Loucy (cell line): Measurements from ENCODE around the gene KRT86.

ENCODE experiments used
- H2AFZ ChIP-seq: fragments of 200-600 bp; sonication (generic); 2 replicates; pipeline ENCODE4 v1.6.0; 2016; ENCODE audit warnings: antibody characterized with exemption, mild to moderate bottlenecking, low read length, moderate library complexity
- H3F3A ChIP-seq: fragments of 200-600 bp; 2 replicates; pipeline ENCODE4 v1.6.0; 2016; ENCODE audit warnings: antibody characterized with exemption, low read depth, mild to moderate bottlenecking
- H3K27me3 ChIP-seq: fragments of 200-600 bp; sonication (generic); 2 replicates; pipeline ENCODE4 v1.6.1; 2014; ENCODE audit warnings: low read length, mild to moderate bottlenecking; ENCODE audit not compliant: insufficient read depth, poor library complexity, severe bottlenecking
- H3K36me3 ChIP-seq: fragments of 200-600 bp; sonication (generic); 2 replicates; pipeline ENCODE4 v1.6.1; 2016; ENCODE audit warnings: low read length; ENCODE audit not compliant: insufficient read depth
- H3K4me1 ChIP-seq: fragments of 200-600 bp; sonication (generic); 2 replicates; pipeline ENCODE4 v1.5.1; 2014; ENCODE audit warnings: low read length, mild to moderate bottlenecking; ENCODE audit not compliant: insufficient read depth, poor library complexity, severe bottlenecking
- H3K4me2 ChIP-seq: fragments of 200-600 bp; sonication (generic); 2 replicates; pipeline ENCODE4 v1.6.0; 2014; ENCODE audit warnings: antibody characterized with exemption, low read length, low read depth, mild to moderate bottlenecking; ENCODE audit not compliant: poor library complexity, severe bottlenecking
- H3K4me3 ChIP-seq: fragments of 200-600 bp; sonication (generic); 2 replicates; pipeline ENCODE4 v1.5.1; 2014; ENCODE audit warnings: low read length, mild to moderate bottlenecking, mixed read lengths; ENCODE audit not compliant: poor library complexity, severe bottlenecking
- H3K79me2 ChIP-seq: fragments of 200-600 bp; sonication (generic); 2 replicates; pipeline ENCODE4 v1.6.1; 2014; ENCODE audit warnings: low read length; ENCODE audit not compliant: insufficient read depth
- H3K9ac ChIP-seq: fragments of 200-600 bp; sonication (generic); 2 replicates; pipeline ENCODE4 v1.6.0; 2014; ENCODE audit warnings: mild to moderate bottlenecking, low read depth, low read length, moderate library complexity; ENCODE audit not compliant: poor library complexity, severe bottlenecking
- H3K9me2 ChIP-seq: fragments of 200-600 bp; sonication (generic); replicated peaks from 2 replicates; pipeline ENCODE4 v1.6.1; 2016; ENCODE audit warnings: low read depth, low read length, mixed read lengths
- H3K9me3 ChIP-seq: fragments of 200-600 bp; sonication (generic); 2 replicates; pipeline ENCODE4 v1.6.1; 2014; ENCODE audit warnings: mild to moderate bottlenecking, antibody characterized with exemption, low read length, low read depth; ENCODE audit not compliant: insufficient read depth
- H4K20me1 ChIP-seq: fragments of 200-600 bp; sonication (generic); 2 replicates; pipeline ENCODE4 v1.6.0; 2014; ENCODE audit warnings: antibody characterized with exemption, low read length, mild to moderate bottlenecking; ENCODE audit not compliant: insufficient read depth, poor library complexity, severe bottlenecking
- EZH2phosphoT487 ChIP-seq: fragments of 200-600 bp; IDR thresholded peaks from 2 replicates; pipeline ENCODE4 v1.6.1; 2018; ENCODE audit warnings: antibody characterized with exemption, mild to moderate bottlenecking, moderate library complexity, borderline replicate concordance
- TF ChIP-seq, protein P1 (sequence below): fragments of 200-600 bp; sonication (generic); conservative IDR thresholded peaks from 2 replicates; pipeline ENCODE4 v1.5.1; 2014; ENCODE audit warnings: mild to moderate bottlenecking, antibody characterized with exemption, low read length

KRT86 gene

DNA sequence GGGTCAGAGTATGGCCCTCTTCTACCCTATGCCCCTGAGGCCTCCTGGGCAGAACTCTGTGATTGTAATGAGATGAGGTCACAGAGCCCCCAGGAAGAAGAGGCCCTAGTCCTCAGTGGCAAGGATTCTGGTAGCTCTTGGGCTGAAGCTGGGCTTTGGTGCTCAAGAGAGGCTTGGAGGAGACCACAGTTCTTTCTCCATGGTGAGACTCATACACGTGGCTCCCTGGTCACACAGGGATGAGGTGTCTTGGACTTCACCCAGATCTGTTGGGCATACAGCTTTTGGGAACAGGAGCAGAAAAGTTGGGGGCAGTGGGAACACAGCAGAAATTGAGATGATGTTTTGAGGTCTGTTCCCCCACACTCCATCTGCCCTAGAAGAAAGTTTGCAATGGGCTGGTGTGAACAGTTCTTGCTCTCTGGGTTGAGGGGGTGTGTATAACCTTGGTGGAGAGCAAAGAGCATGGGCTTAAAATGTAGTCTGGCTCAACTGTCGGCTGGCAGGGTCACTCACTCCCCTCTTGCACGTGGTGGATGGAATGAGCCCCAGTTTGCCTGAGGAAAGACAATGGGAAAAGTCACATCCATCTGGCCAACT lies at the start of gene KRT86:
Gene KRT86, plus strand, starts transcription at position 125 of the 600 bp plus-strand sequence. CDS start 27,272 bp downstream, outside the sequence.
- no peaks in the 10 kb centered on the region for H3F3A ChIP-seq
- H2AFZ ChIP-seq = no peak within 1 kb of the TSS
- no peaks in the 10 kb centered on the region for H3K9me2 ChIP-seq
- no peak for TF ChIP-seq EZH2phosphoT487
- TF ChIP-seq, protein P1, sequence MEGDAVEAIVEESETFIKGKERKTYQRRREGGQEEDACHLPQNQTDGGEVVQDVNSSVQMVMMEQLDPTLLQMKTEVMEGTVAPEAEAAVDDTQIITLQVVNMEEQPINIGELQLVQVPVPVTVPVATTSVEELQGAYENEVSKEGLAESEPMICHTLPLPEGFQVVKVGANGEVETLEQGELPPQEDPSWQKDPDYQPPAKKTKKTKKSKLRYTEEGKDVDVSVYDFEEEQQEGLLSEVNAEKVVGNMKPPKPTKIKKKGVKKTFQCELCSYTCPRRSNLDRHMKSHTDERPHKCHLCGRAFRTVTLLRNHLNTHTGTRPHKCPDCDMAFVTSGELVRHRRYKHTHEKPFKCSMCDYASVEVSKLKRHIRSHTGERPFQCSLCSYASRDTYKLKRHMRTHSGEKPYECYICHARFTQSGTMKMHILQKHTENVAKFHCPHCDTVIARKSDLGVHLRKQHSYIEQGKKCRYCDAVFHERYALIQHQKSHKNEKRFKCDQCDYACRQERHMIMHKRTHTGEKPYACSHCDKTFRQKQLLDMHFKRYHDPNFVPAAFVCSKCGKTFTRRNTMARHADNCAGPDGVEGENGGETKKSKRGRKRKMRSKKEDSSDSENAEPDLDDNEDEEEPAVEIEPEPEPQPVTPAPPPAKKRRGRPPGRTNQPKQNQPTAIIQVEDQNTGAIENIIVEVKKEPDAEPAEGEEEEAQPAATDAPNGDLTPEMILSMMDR = no peak
- peaks cover 21% of the 10 kb centered on the region for H3K4me1 ChIP-seq
- no peaks in the 10 kb centered on the region for H3K79me2 ChIP-seq
- no peaks in the 10 kb centered on the region for H3K27me3 ChIP-seq
- H3K9me3 ChIP-seq = no peaks in the 10 kb centered on the region
- H3K36me3 ChIP-seq = no peaks in the 10 kb centered on the region
- H3K4me3 ChIP-seq = no peak within 1 kb of the TSS
- no peak within 1 kb of the TSS for H3K9ac ChIP-seq
- no peaks in the 10 kb centered on the region for H4K20me1 ChIP-seq
- no peak within 1 kb of the TSS for H3K4me2 ChIP-seq

- Histone ChIP-seq H4K20me1 (no peaks in the 10 kb centered on the region), H3K79me2 (no peaks in the 10 kb centered on the region), H3K4me3 (no peak overlapping the region), H3K36me3 (no peaks in the 10 kb centered on the region), H3K27me3 (peaks cover 5% of the 10 kb centered on the region), H3K4me2 (no peak overlapping the region), H3K9ac (no peak overlapping the region), H3K4me1 (no peaks in the 10 kb centered on the region), H3K9me3 (no peaks in the 10 kb centered on the region), H3F3A (no peaks in the 10 kb centered on the region), H2AFZ (no peak overlapping the region), H3K9me2 (no peaks in the 10 kb centered on the region)
- TF ChIP-seq, protein P1 = no peak
- no peak for TF ChIP-seq EZH2phosphoT487
Measured at GRCh38 chr12:52225752-52226151, 48.7 kb upstream of the KRT86 start.

GRCh38 chr12:52226446-52226845 lies 48.0 kb upstream of the KRT86 start:
- Histone ChIP-seq H3K4me3 (no peak overlapping the region), H3K36me3 (no peaks in the 10 kb centered on the region), H3K4me2 (no peak overlapping the region), H3F3A (no peaks in the 10 kb centered on the region), H2AFZ (no peak overlapping the region), H4K20me1 (no peaks in the 10 kb centered on the region), H3K9me2 (no peaks in the 10 kb centered on the region), H3K27me3 (peaks cover 5% of the 10 kb centered on the region), H3K9ac (no peak overlapping the region), H3K79me2 (no peaks in the 10 kb centered on the region), H3K9me3 (no peaks in the 10 kb centered on the region), H3K4me1 (no peaks in the 10 kb centered on the region)
- TF ChIP-seq, protein P1 = no peak
- TF ChIP-seq EZH2phosphoT487 = no peak
